Endothelial cell of umbilical vein (primary cell): ENCODE measurements around the gene DLGAP1. TPM values are rescaled to one million over a fixed set of nuclear protein-coding genes. Genes with fewer than 3 reads are reported as not detected.
"Not testable (repeated sequence)": the region's sequence is repeated elsewhere in the genome, so short reads cannot be mapped to it uniquely, and the experiment has no call there.

Source experiments
- BruUV-seq: library from RNA; stranded (reverse); fragments of 400-500 nt; replicated peaks from 2 replicates; lab custom pipeline; 2021; lab: Mats Ljungman, UMichigan
- CTCF ChIA-PET: fragments of 300-600, 350-600 bp; sonication (Branson Sonifier 250); formaldehyde crosslinking; loops from one replicate; lab custom pipeline; 2021; ENCODE audit warnings: antibody characterized with exemption, inconsistent platforms; lab: Charles Lee
- POLR2A ChIA-PET: fragments of 300-600, 350-600 bp; sonication (Branson Sonifier 250); formaldehyde crosslinking; loops from one replicate; lab custom pipeline; 2021; ENCODE audit warnings: antibody characterized with exemption, inconsistent platforms; lab: Charles Lee
- DNase-seq: peaks from one replicate; pipeline ENCODE4 v3.0.0-alpha.2; 2011; ENCODE audit warnings: low read depth, low spot score
- FAIRE-seq: peaks from 2 replicates; lab custom pipeline; 2011; peaks lifted over from hg19 to GRCh38; lab: Jason Lieb, UNC
- H2AFZ ChIP-seq: 2 replicates; pipeline ENCODE4 v1.6.0; 2012; ENCODE audit warnings: low read depth, low read length, control low read depth, inconsistent platforms
- H3K27ac ChIP-seq: 2 replicates; pipeline ENCODE4 v1.5.1; 2011; ENCODE audit warnings: low read depth, mild to moderate bottlenecking, control low read depth, low read length, moderate library complexity; ENCODE audit not compliant: insufficient read depth
- H3K27me3 ChIP-seq, 2 experiments: 2 replicates each; pipeline versions ENCODE4 v1.6.0 to v1.6.1; 2011; ENCODE audit warnings: low read length in 2 of 2, mixed read lengths in 1 of 2; ENCODE audit not compliant: control insufficient read depth in 2 of 2, insufficient read depth in 2 of 2
- H3K36me3 ChIP-seq, 2 experiments: 2 replicates in 1 of 2; 3 replicates in 1 of 2; pipeline ENCODE4 v1.5.1; 2011; ENCODE audit warnings: low read length in 2 of 2, mild to moderate bottlenecking in 1 of 2, moderate library complexity in 1 of 2; ENCODE audit not compliant: control insufficient read depth in 2 of 2, insufficient read depth in 2 of 2; ENCODE audit errors: extremely low read depth in 1 of 2
- H3K4me1 ChIP-seq: 3 replicates; pipeline ENCODE4 v1.5.1; 2011; ENCODE audit warnings: mild to moderate bottlenecking, low read length; ENCODE audit not compliant: control insufficient read depth, insufficient read depth; ENCODE audit errors: extremely low read depth
- H3K4me2 ChIP-seq: 2 replicates; pipeline ENCODE4 v1.6.1; 2011; ENCODE audit warnings: low read length, control low read depth, mixed read lengths; ENCODE audit not compliant: insufficient read depth
- H3K4me3 ChIP-seq, 3 experiments: fragments of 200-600 bp in 1 of 3; sonication (generic), shearing (Covaris generic) in 1 of 3; replicated peaks in 1 of 3; 2 replicates each; pipeline ENCODE4 v1.5.1; 2011 to 2016; ENCODE audit warnings: control low read depth in 3 of 3, low read length in 3 of 3, mild to moderate bottlenecking in 2 of 3, inconsistent platforms in 1 of 3, low read depth in 1 of 3, moderate library complexity in 1 of 3; ENCODE audit not compliant: insufficient read depth in 1 of 3
- H3K79me2 ChIP-seq: 2 replicates; pipeline ENCODE4 v1.6.0; 2012; ENCODE audit warnings: low read length, inconsistent platforms; ENCODE audit not compliant: control insufficient read depth, insufficient read depth
- H3K9ac ChIP-seq: replicated peaks from 2 replicates; pipeline ENCODE3; 2011; ENCODE audit warnings: low read length, control low read depth; ENCODE audit not compliant: insufficient read depth; ENCODE audit errors: extremely low read depth
- H3K9me1 ChIP-seq: replicated peaks from 3 replicates; pipeline ENCODE4 v1.6.0; 2011; ENCODE audit warnings: mild to moderate bottlenecking, low read length; ENCODE audit not compliant: control insufficient read depth, insufficient read depth; ENCODE audit errors: extremely low read depth
- H3K9me3 ChIP-seq: replicated peaks from 2 replicates; pipeline ENCODE4 v1.5.1; 2012; ENCODE audit warnings: low read length, inconsistent platforms; ENCODE audit not compliant: control insufficient read depth, insufficient read depth
- H4K20me1 ChIP-seq: replicated peaks from 2 replicates; pipeline ENCODE3; 2011; ENCODE audit warnings: mild to moderate bottlenecking, low read length; ENCODE audit not compliant: control insufficient read depth, insufficient read depth; ENCODE audit errors: extremely low read depth
- CTCF ChIP-seq, 2 donors: IDR thresholded peaks; 1 replicate in 1 of 2; 2 replicates in 1 of 2; pipeline ENCODE4 v1.5.1; 2011; ENCODE audit warnings: low read length in 2 of 2, mild to moderate bottlenecking in 2 of 2, moderate library complexity in 2 of 2, control low read depth in 1 of 2, inconsistent platforms in 1 of 2, low read depth in 1 of 2; ENCODE audit not compliant: insufficient read depth in 1 of 2; ENCODE audit errors: extremely low read depth in 1 of 2
- EZH2 ChIP-seq: IDR thresholded peaks from 2 replicates; pipeline ENCODE4 v1.6.1; 2012; ENCODE audit warnings: borderline replicate concordance, low read depth, mild to moderate bottlenecking, moderate library complexity, low read length, inconsistent platforms; ENCODE audit not compliant: severe bottlenecking
- FOS ChIP-seq: IDR thresholded peaks from 2 replicates; pipeline ENCODE4 v1.6.1; 2011; ENCODE audit warnings: mild to moderate bottlenecking, low read length, moderate library complexity, borderline replicate concordance; ENCODE audit not compliant: insufficient read depth
- GATA2 ChIP-seq: IDR thresholded peaks from 2 replicates; pipeline ENCODE4 v1.7.0; 2011; ENCODE audit warnings: low read depth, mild to moderate bottlenecking, moderate library complexity, mixed read lengths, low read length; ENCODE audit not compliant: insufficient read length, insufficient read depth
- JUN ChIP-seq: IDR thresholded peaks from 2 replicates; pipeline ENCODE4 v1.6.1; 2011; ENCODE audit warnings: borderline replicate concordance, low read depth; ENCODE audit not compliant: insufficient read length, insufficient read depth
- MYC ChIP-seq: IDR thresholded peaks from one replicate; pipeline ENCODE4 v1.6.1; 2011; ENCODE audit warnings: mild to moderate bottlenecking, low read depth, low read length
- POLR2A ChIP-seq: IDR thresholded peaks from 2 replicates; pipeline ENCODE4 v1.6.1; 2012; ENCODE audit warnings: low read depth, mild to moderate bottlenecking, control low read depth, low read length
- POLR2AphosphoS5 ChIP-seq: IDR thresholded peaks from 2 replicates; pipeline ENCODE4 v1.6.1; 2012; ENCODE audit warnings: low read depth, mild to moderate bottlenecking, control low read depth, low read length, moderate library complexity; ENCODE audit not compliant: insufficient read depth
- dilution Hi-C: fragments of 300-500 bp; cut with MboI; formaldehyde crosslinking; loops from one replicate; pipeline ENCODE4 v1.15.0; 2019; ENCODE audit warnings: low sequenced_read_pairs; ENCODE audit not compliant: extremely low pct_ligation_motif_present
- intact Hi-C: fragments of 100-400 bp; cut with micrococcal nuclease; formaldehyde crosslinking; loops from one replicate; pipeline ENCODE4 v1.10.0; 2022
- polyA plus RNA-seq, 4 experiments: library from polyadenylated mRNA; depleted of rRNA in 3 of 4; stranded (reverse) in 3 of 4; unstranded in 1 of 4; fragments of >200 nt; gene quantifications; 2 replicates each; pipeline versions ENCODE4 v1.2.1 to v1.2.3, GENCODE V29; 2011 to 2012; ENCODE audit warnings: missing spikeins in 1 of 4
- total RNA-seq: library from RNA; stranded (reverse); gene quantifications from 2 replicates; pipeline ENCODE4 v1.2.3, GENCODE V29; 2021
- TF ChIP-seq, protein P1 (sequence below): IDR thresholded peaks from 2 replicates; pipeline ENCODE4 v1.6.1; 2011; ENCODE audit not compliant: insufficient read depth, insufficient read length

DLGAP1 gene
- total and polyA plus RNA-seq, 2 donors (not counting 3 experiments of a cell fraction or from before 2014, with no cell fraction given) = 0.04 TPM; not detected in 1

GRCh38 chr18:4035521-4035920 is 419.6 kb downstream of the DLGAP1 start:
- TF ChIP-seq CTCF (IDR thresholded peaks at IDR 0.05; ENCODE audit: extremely low read depth in 1 of 2, insufficient read depth in 1 of 2, low read depth in 1 of 2, low read length in 2 of 2) (no peak), POLR2A (no peak), JUN (no peak), MYC (no peak), FOS (no peak), GATA2 (no peak), EZH2 (no peak), POLR2AphosphoS5 (no peak)
- TF ChIP-seq, protein P1, sequence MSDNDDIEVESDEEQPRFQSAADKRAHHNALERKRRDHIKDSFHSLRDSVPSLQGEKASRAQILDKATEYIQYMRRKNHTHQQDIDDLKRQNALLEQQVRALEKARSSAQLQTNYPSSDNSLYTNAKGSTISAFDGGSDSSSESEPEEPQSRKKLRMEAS = no peak
- Histone ChIP-seq H3K36me3 (no peaks in the 10 kb centered on the region), H3K9me1 (no peaks in the 10 kb centered on the region), H3K9me3 (no peaks in the 10 kb centered on the region), H3K27ac (no peak overlapping the region), H3K4me2 (no peak overlapping the region), H2AFZ (no peak overlapping the region), H3K79me2 (no peaks in the 10 kb centered on the region), H3K4me3 (no peak overlapping the region), H3K27me3 (no peaks in the 10 kb centered on the region), H3K4me1 (no peaks in the 10 kb centered on the region), H3K9ac (no peak overlapping the region), H4K20me1 (no peaks in the 10 kb centered on the region)
- FAIRE-seq (no peak), DNase-seq (no peak)
- ChIA-PET CTCF (interaction anchor here (1.2 kb wide), 1 partner anchor 37 kb away, joined by 3 read pairs; no protein-coding TSS in a partner anchor), POLR2A (no interaction called here)
- intact Hi-C loops (no loop called here), dilution Hi-C loops (no loop called here)
- BruUV-seq = no TSS peak

DNA sequence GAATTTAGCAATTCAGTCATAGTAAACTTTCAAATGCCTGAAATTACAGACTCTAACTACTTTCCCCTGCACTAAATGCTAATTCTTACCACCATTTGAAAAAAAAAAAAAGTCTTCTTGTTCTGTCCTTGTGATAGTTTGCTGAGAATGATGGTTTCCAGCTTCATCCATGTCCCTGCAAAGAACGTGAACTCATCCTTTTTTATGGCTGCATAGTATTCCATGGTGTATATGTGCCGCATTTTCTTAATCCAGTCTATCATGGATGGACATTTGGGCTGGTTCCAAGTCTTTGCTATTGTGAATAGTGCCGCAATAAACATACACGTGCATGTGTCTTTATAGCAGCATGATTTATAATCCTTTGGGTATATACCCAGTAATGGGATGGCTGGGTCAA is 420.3 kb downstream of the DLGAP1 start:
- H3K36me3 ChIP-seq, intact Hi-C loops, H4K20me1 ChIP-seq: not testable (repeated sequence)

More for the DNA sequence above, 420.3 kb downstream of the DLGAP1 start:
- H3K4me3 ChIP-seq, dilution Hi-C loops, H3K4me1 ChIP-seq, H3K27me3 ChIP-seq, CTCF ChIA-PET, H3K79me2 ChIP-seq, H3K9ac ChIP-seq, H3K4me2 ChIP-seq, BruUV-seq, H3K9me3 ChIP-seq, H3K9me1 ChIP-seq, DNase-seq, H2AFZ ChIP-seq, POLR2A ChIA-PET, FAIRE-seq, H3K27ac ChIP-seq: not testable (repeated sequence)
